Ovary (tissue), 3 donors: ENCODE data around the gene OR2D2.
"Not testable (repeated sequence)": the region's sequence is repeated elsewhere in the genome, so short reads cannot be mapped to it uniquely, and the experiment has no call there.

Source experiments
- CTCF ChIP-seq, 3 donors: fragments of 450-650 bp in 2 of 3; fragments of 200-600 bp in 1 of 3; IDR thresholded peaks; one replicate each; pipeline versions ENCODE4 v1.5.1 to v1.8.0; 2016 to 2022; ENCODE audit warnings: antibody characterized with exemption in 3 of 3, mild to moderate bottlenecking in 1 of 3
- EP300 ChIP-seq: sonication (generic); formaldehyde crosslinking; IDR thresholded peaks from one replicate; pipeline ENCODE4 v1.6.1; 2017; ENCODE audit warnings: antibody characterized with exemption
- donor health status: DM: no; HTN: no; CAD: no.

- not testable (repeated sequence) for TF ChIP-seq CTCF (IDR thresholded peaks at IDR 0.05); EP300
Observed at GRCh38 chr11:6887711-6888110, 4.6 kb downstream of the OR2D2 start.
